ENCODE data around the gene SUN1. TPM values are rescaled to one million over a fixed set of nuclear protein-coding genes. Genes with fewer than 3 reads are reported as not detected.

The SUN1 gene
- total and polyA plus RNA-seq, 2 of the 8 experiments (the other 6 are each of a cell fraction or from before 2014, with no cell fraction given): 108 to 158 TPM

- TF ChIP-seq CHD7 (IDR thresholded peaks at IDR 0.05; ENCODE audit: insufficient replicate concordance, low read length): no peak
- no peak for TF ChIP-seq JUN (IDR thresholded peaks at IDR 0.05; ENCODE audit: low read depth, low read length)
- TF ChIP-seq SP1 (IDR thresholded peaks at IDR 0.05; ENCODE audit: low read depth, low read length): no peak
Observed at GRCh38 chr7:887488-887820, 55.2 kb downstream of the SUN1 start (continued).
